Caco-2 (cell line): Measurements from ENCODE around the gene COL20A1. TPM values are rescaled to one million over a fixed set of nuclear protein-coding genes. Genes with fewer than 3 reads are reported as not detected.

Source experiments
- BruUV-seq: library from RNA; stranded (reverse); fragments of 400-500 nt; replicated peaks from 2 replicates; lab custom pipeline; 2021; lab: Mats Ljungman, UMichigan
- CTCF ChIA-PET: fragments of 300-600 bp; sonication (Branson Sonifier 250); formaldehyde crosslinking; loops from one replicate; lab custom pipeline; 2022; ENCODE audit warnings: antibody characterized with exemption; lab: Charles Lee
- POLR2A ChIA-PET: fragments of 300-600 bp; sonication (Branson Sonifier 250); formaldehyde crosslinking; loops from one replicate; lab custom pipeline; 2022; ENCODE audit warnings: antibody characterized with exemption; lab: Charles Lee
- DNase-seq, 2 experiments: peaks; one replicate each; pipeline versions ENCODE4 v3.0.0 to v3.0.0-alpha.2; 2020 to 2022
- H3K27me3 ChIP-seq: replicated peaks from 2 replicates; pipeline ENCODE4 v1.6.0; 2011; ENCODE audit warnings: low read length; ENCODE audit not compliant: control insufficient read depth, insufficient read depth
- H3K36me3 ChIP-seq: 2 replicates; pipeline ENCODE4 v1.5.1; 2011; ENCODE audit warnings: low read length; ENCODE audit not compliant: control insufficient read depth, insufficient read depth
- H3K4me1 ChIP-seq: fragments of 250-450 bp; sonication (Bioruptor Pico); 2 replicates; pipeline ENCODE4 v1.5.1; 2020; ENCODE audit warnings: mild to moderate bottlenecking
- H3K4me3 ChIP-seq: 2 replicates; pipeline ENCODE4 v1.5.1; 2011; ENCODE audit warnings: low read depth, mild to moderate bottlenecking, control low read depth, low read length
- H3K9me3 ChIP-seq: fragments of 250-450 bp; sonication (Bioruptor Pico); 2 replicates; pipeline ENCODE4 v1.5.1; 2020; ENCODE audit warnings: mild to moderate bottlenecking, moderate library complexity
- H3K27ac Mint-ChIP-seq: one replicate; pipeline ENCODE4 v1.8.0; 2022; ENCODE audit warnings: mixed read lengths; ENCODE audit not compliant: unreplicated experiment
- H3K27me3 Mint-ChIP-seq: one replicate; pipeline ENCODE4 v1.8.0; 2022; ENCODE audit warnings: mixed read lengths; ENCODE audit not compliant: insufficient read depth, unreplicated experiment
- H3K36me3 Mint-ChIP-seq: one replicate; pipeline ENCODE4 v1.8.0; 2022; ENCODE audit warnings: mild to moderate bottlenecking, mixed read lengths; ENCODE audit not compliant: insufficient read depth, unreplicated experiment
- H3K4me1 Mint-ChIP-seq: one replicate; pipeline ENCODE4 v1.8.0; 2022; ENCODE audit warnings: low read depth, mixed read lengths; ENCODE audit not compliant: unreplicated experiment
- H3K4me3 Mint-ChIP-seq: one replicate; pipeline ENCODE4 v1.8.0; 2022; ENCODE audit warnings: mild to moderate bottlenecking, moderate library complexity, mixed read lengths; ENCODE audit not compliant: unreplicated experiment
- H3K9me3 Mint-ChIP-seq: one replicate; pipeline ENCODE4 v1.8.0; 2022; ENCODE audit warnings: mixed read lengths; ENCODE audit not compliant: unreplicated experiment
- intact Hi-C: fragments of 100-400 bp; cut with micrococcal nuclease; formaldehyde crosslinking; loops from one replicate; pipeline ENCODE4 v1.10.0; 2022; ENCODE audit not compliant: unreplicated experiment
- total RNA-seq: library from RNA; stranded (reverse); gene quantifications from 2 replicates; pipeline ENCODE4 v1.2.3, GENCODE V29; 2022
- TF ChIP-seq, protein P1 (sequence below), 2 experiments: fragments of 200-600 bp in 1 of 2; IDR thresholded peaks; 1 replicate in 1 of 2; 2 replicates in 1 of 2; pipeline versions ENCODE4 v1.5.1 to v1.8.0; 2011 to 2022; ENCODE audit warnings: antibody characterized with exemption in 1 of 2, control low read depth in 1 of 2, inconsistent platforms in 1 of 2, low read depth in 1 of 2, low read length in 1 of 2, mild to moderate bottlenecking in 1 of 2, moderate library complexity in 1 of 2; ENCODE audit not compliant: insufficient read depth in 1 of 2, severe bottlenecking in 1 of 2, unreplicated experiment in 1 of 2

The COL20A1 gene
- total RNA-seq, 1 experiment from 2014 or later = 0.27 TPM

DNA sequence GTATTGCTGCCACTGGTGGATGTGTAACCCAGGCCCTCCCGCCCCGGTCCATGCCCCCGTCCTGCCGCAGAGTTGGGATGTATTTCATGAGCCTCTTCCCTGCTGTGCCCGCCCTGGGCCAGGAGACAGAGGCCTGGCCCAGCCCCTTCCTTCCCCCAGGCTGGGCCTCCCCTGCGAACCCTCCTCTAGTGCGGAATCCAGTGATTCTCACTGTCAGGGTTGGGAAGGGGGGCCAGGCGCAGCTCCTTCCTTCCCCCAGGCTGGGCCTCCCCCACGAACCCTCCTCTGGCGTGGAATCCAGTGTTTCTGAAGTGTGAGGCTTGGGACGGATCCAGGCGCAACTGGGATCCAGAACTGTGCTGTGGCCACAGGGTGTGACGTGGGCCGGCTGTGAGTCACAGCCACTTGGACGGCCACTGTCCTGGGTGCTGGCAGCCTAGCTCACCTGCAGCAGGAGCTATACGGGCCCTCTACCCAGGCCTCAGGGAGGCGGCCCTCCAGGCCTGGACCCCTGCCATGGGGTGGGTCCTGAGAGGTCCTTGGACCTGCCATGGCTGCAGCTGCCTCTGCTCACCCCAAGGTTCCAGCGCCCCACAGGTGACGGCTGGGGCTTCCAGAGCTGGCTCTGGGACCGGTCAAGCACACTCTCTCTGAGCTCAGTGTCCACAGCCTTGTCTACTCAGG is 28.3 kb downstream of the COL20A1 start:
- POLR2A ChIA-PET = no interaction called here
- peak in 1 of 2 experiments; percentile 41 for DNase-seq

DNA sequence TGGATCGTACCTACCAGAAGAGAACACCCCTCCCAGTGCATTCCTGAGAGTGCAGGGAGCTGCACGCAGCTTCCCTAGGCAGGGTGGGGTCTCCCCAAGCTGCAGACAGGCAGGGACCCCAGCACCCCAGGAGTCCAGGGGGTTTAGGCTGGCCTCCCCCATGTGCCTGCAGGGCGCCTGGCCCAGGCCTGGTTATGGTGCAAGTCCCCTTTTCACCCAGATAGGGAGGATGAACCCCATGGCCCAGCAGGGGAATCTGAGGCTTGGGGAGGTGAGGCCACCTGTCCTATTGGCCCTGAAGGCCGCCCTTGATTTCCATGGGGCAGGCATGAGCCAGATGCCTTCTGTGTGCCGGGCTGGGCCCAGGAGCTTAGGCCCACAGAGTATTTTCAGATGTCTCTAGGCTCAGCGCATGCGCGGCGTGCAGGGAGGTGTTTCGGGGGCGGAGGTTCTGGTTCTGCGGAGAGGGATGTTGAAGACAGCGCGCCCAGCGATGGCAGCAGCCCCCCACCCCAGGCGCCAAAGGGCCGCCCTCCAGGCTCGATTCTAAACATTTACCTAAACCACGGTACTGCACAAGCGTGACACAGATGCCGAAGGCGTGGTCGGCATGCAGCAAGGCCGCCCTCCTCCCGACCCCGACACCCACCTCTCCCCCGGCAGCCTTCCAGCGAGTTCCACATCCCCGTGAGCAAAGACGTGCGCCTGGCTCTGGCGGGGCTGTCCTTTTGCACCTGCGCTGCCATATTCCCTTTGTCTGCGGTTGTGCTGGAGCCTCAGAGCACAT is 29.4 kb downstream of the COL20A1 start:
- BruUV-seq = no TSS peak
- TF ChIP-seq, protein P1, sequence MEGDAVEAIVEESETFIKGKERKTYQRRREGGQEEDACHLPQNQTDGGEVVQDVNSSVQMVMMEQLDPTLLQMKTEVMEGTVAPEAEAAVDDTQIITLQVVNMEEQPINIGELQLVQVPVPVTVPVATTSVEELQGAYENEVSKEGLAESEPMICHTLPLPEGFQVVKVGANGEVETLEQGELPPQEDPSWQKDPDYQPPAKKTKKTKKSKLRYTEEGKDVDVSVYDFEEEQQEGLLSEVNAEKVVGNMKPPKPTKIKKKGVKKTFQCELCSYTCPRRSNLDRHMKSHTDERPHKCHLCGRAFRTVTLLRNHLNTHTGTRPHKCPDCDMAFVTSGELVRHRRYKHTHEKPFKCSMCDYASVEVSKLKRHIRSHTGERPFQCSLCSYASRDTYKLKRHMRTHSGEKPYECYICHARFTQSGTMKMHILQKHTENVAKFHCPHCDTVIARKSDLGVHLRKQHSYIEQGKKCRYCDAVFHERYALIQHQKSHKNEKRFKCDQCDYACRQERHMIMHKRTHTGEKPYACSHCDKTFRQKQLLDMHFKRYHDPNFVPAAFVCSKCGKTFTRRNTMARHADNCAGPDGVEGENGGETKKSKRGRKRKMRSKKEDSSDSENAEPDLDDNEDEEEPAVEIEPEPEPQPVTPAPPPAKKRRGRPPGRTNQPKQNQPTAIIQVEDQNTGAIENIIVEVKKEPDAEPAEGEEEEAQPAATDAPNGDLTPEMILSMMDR (IDR thresholded peaks at IDR 0.05; ENCODE audit: insufficient read depth in 1 of 2, low read depth in 1 of 2, low read length in 1 of 2, severe bottlenecking in 1 of 2, unreplicated experiment in 1 of 2) = no peak
- ChIA-PET POLR2A (no interaction called here), CTCF (interaction anchor here (1.8 kb wide), 1 partner anchor 12 kb away, joined by 6 read pairs; no protein-coding TSS in a partner anchor)
- Histone ChIP-seq H3K9me3 (peaks cover 7% of the 10 kb centered on the region), H3K36me3 (no peaks in the 10 kb centered on the region), H3K27me3 (no peaks in the 10 kb centered on the region), H3K4me3 (no peak overlapping the region), H3K4me1 (peaks cover 5% of the 10 kb centered on the region; the same call in 1 of the 2 replicates)
- peak in 1 of 2 experiments; percentile 41 for DNase-seq
- H3K27ac Mint-ChIP-seq = no peak overlapping the region
- H3K4me3 Mint-ChIP-seq = no peak overlapping the region
- intact Hi-C loops = no loop called here
- H3K4me1 Mint-ChIP-seq = no peaks in the 10 kb centered on the region
- no peaks in the 10 kb centered on the region for H3K36me3 Mint-ChIP-seq
- H3K27me3 Mint-ChIP-seq = peaks cover 11% of the 10 kb centered on the region
- no peaks in the 10 kb centered on the region for H3K9me3 Mint-ChIP-seq

More for the DNA sequence above, 28.3 kb downstream of the COL20A1 start:
- Mint-ChIP-seq H3K36me3 (no peaks in the 10 kb centered on the region), H3K27ac (no peak overlapping the region), H3K9me3 (no peaks in the 10 kb centered on the region), H3K4me1 (no peaks in the 10 kb centered on the region), H3K4me3 (no peak overlapping the region), H3K27me3 (peaks cover 11% of the 10 kb centered on the region)
- Histone ChIP-seq H3K4me3 (no peak overlapping the region), H3K9me3 (no peaks in the 10 kb centered on the region), H3K27me3 (no peaks in the 10 kb centered on the region), H3K36me3 (no peaks in the 10 kb centered on the region), H3K4me1 (peaks cover 5% of the 10 kb centered on the region; the same call in 1 of the 2 replicates)
- TF ChIP-seq, protein P1 (IDR thresholded peaks at IDR 0.05; ENCODE audit: insufficient read depth in 1 of 2, low read depth in 1 of 2, low read length in 1 of 2, severe bottlenecking in 1 of 2, unreplicated experiment in 1 of 2) = no peak
- CTCF ChIA-PET = interaction anchor here (0.6 to 0.7 kb wide), 2 partner anchors 68 to 77 kb away, joined by 3 to 7 read pairs; no protein-coding TSS in a partner anchor
- intact Hi-C loops = no loop called here
- no TSS peak for BruUV-seq

DNA sequence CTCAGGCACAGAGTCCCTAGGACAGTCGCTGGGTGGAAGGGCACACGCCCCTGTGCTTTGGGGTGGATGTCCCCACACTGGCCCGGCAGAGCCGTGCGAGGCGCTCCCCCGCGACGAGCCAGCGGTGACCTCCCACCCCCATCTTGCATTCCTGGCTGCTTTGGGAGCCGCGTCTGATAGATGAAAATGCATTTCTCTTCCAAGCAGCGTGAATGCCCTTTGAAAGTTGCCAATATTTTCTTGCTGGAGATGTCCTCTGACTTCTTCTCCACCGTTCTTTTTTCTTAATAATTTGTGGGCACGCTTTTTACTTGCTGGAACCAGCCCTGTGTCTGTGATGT is 29.9 kb downstream of the COL20A1 start:
- Mint-ChIP-seq H3K4me3 (no peak overlapping the region), H3K36me3 (no peaks in the 10 kb centered on the region), H3K9me3 (no peaks in the 10 kb centered on the region), H3K4me1 (no peaks in the 10 kb centered on the region), H3K27ac (no peak overlapping the region), H3K27me3 (peaks cover 11% of the 10 kb centered on the region)
- BruUV-seq = no TSS peak
- Histone ChIP-seq H3K36me3 (no peaks in the 10 kb centered on the region), H3K4me3 (no peak overlapping the region), H3K9me3 (peaks cover 7% of the 10 kb centered on the region), H3K4me1 (peaks cover 5% of the 10 kb centered on the region; the same call in 1 of the 2 replicates), H3K27me3 (no peaks in the 10 kb centered on the region)
- intact Hi-C loops = no loop called here
- POLR2A ChIA-PET = no interaction called here
- DNase-seq = no peak
- CTCF ChIA-PET = interaction anchor here (0.6 to 1.8 kb wide), 2 partner anchors 13 to 107 kb away, joined by 3 to 6 read pairs; no protein-coding TSS in a partner anchor
- TF ChIP-seq, protein P1 (IDR thresholded peaks at IDR 0.05; ENCODE audit: insufficient read depth in 1 of 2, low read depth in 1 of 2, low read length in 1 of 2, severe bottlenecking in 1 of 2, unreplicated experiment in 1 of 2) = no peak
